Measurements from ENCODE around the gene AFF3. TPM values are rescaled to one million over a fixed set of nuclear protein-coding genes. Genes with fewer than 3 reads are reported as not detected.

The AFF3 gene
- total and polyA plus RNA-seq, 7 donors, result 0.46 to 25.0 (median 18.6) TPM

GRCh38 chr2:99756059-99756458 is 386.3 kb downstream of the AFF3 start:
- no peak overlapping the region for H3K4me3 ChIP-seq
- no peaks in the 10 kb centered on the region for H3K36me3 ChIP-seq
- WGBS, 2 donors, result 72 to 96% methylated on average over 1 of the region's 1 CpG
- TF ChIP-seq EP300 (IDR thresholded peaks at IDR 0.05), result no peak
- no peak overlapping the region for H3K27ac ChIP-seq
- no peak for DNase-seq
- H3K9me3 ChIP-seq, result no peaks in the 10 kb centered on the region
- H3K27me3 ChIP-seq, result no peaks in the 10 kb centered on the region
- H3K4me1 ChIP-seq, result no peaks in the 10 kb centered on the region
- intact Hi-C loops (cut with DNase I), result no loop called here

DNA sequence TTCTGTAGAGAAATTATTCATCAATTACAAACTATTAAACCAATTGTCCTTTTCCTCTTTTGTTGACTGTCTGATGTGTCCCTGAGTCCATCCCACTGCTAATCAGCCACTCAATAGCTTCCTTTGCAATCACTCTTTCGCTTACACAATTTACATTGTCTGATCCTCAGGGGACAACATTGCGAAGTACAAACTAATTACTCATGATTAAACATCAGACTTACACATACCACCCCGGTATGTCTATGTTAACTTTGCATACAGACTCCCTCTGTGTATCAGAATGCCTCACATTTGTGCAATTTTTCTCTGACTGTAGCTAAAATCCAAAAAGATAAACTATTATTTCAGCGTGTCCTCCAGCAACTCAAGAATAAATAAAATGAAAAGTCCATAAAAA is 388.2 kb downstream of the AFF3 start:
- Histone ChIP-seq H3K9me3 (no peaks in the 10 kb centered on the region), H3K27me3 (no peaks in the 10 kb centered on the region), H3K36me3 (no peaks in the 10 kb centered on the region), H3K4me3 (no peak overlapping the region), H3K27ac (no peak overlapping the region), H3K4me1 (no peaks in the 10 kb centered on the region)
- DNase-seq, result no peak
- intact Hi-C loops (cut with DNase I), result no loop called here
- TF ChIP-seq POLR2A (IDR thresholded peaks at IDR 0.05) (no peak), EP300 (IDR thresholded peaks at IDR 0.05) (no peak), POLR2AphosphoS5 (IDR thresholded peaks at IDR 0.05) (no peak)
- TF ChIP-seq, protein P1, sequence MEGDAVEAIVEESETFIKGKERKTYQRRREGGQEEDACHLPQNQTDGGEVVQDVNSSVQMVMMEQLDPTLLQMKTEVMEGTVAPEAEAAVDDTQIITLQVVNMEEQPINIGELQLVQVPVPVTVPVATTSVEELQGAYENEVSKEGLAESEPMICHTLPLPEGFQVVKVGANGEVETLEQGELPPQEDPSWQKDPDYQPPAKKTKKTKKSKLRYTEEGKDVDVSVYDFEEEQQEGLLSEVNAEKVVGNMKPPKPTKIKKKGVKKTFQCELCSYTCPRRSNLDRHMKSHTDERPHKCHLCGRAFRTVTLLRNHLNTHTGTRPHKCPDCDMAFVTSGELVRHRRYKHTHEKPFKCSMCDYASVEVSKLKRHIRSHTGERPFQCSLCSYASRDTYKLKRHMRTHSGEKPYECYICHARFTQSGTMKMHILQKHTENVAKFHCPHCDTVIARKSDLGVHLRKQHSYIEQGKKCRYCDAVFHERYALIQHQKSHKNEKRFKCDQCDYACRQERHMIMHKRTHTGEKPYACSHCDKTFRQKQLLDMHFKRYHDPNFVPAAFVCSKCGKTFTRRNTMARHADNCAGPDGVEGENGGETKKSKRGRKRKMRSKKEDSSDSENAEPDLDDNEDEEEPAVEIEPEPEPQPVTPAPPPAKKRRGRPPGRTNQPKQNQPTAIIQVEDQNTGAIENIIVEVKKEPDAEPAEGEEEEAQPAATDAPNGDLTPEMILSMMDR (IDR thresholded peaks at IDR 0.05), result no peak
- 69 to 77% methylated on average over 4 of the region's 4 CpGs for WGBS, 2 donors

- no peak for TF ChIP-seq POLR2A (IDR thresholded peaks at IDR 0.05)
- TF ChIP-seq EP300 (IDR thresholded peaks at IDR 0.05), result no peak
- TF ChIP-seq, protein P1 (IDR thresholded peaks at IDR 0.05), result no peak
- no peak for TF ChIP-seq POLR2AphosphoS5 (IDR thresholded peaks at IDR 0.05)
- intact Hi-C loops (cut with DNase I), result no loop called here
- no peaks in the 10 kb centered on the region for H3K27me3 ChIP-seq
- no peak for DNase-seq
- H3K27ac ChIP-seq, result no peak overlapping the region
- H3K9me3 ChIP-seq, result no peaks in the 10 kb centered on the region
- H3K4me3 ChIP-seq, result no peak overlapping the region
- H3K36me3 ChIP-seq, result no peaks in the 10 kb centered on the region
- 76 to 77% methylated on average over 8 of the region's 8 CpGs for WGBS, 2 donors
- no peaks in the 10 kb centered on the region for H3K4me1 ChIP-seq
Measured at GRCh38 chr2:99753505-99753904, 388.9 kb downstream of the AFF3 start.

GRCh38 chr2:99748344-99748743 is 394.0 kb downstream of the AFF3 start:
- intact Hi-C loops (cut with DNase I), result no loop called here
- DNase-seq, result no peak
- no peak overlapping the region for H3K27ac ChIP-seq
- no peak overlapping the region for H3K4me3 ChIP-seq
- no peaks in the 10 kb centered on the region for H3K27me3 ChIP-seq
- H3K9me3 ChIP-seq, result no peaks in the 10 kb centered on the region
- TF ChIP-seq, protein P1 (IDR thresholded peaks at IDR 0.05), result no peak
- TF ChIP-seq POLR2A (IDR thresholded peaks at IDR 0.05) (no peak), EP300 (IDR thresholded peaks at IDR 0.05) (no peak), POLR2AphosphoS5 (IDR thresholded peaks at IDR 0.05) (no peak)
- H3K36me3 ChIP-seq, result peaks cover 0 to 6% (median 0%) of the 10 kb centered on the region in 4 donors
- H3K4me1 ChIP-seq, result no peaks in the 10 kb centered on the region
- WGBS, 2 donors, result 37 to 55% methylated on average over 2 of the region's 2 CpGs

GRCh38 chr2:99747842-99748241 is 394.5 kb downstream of the AFF3 start:
- Histone ChIP-seq H3K4me1 (no peaks in the 10 kb centered on the region), H3K27ac (no peak overlapping the region), H3K4me3 (no peak overlapping the region), H3K27me3 (no peaks in the 10 kb centered on the region), H3K9me3 (no peaks in the 10 kb centered on the region), H3K36me3 (peaks cover 0 to 11% (median 0%) of the 10 kb centered on the region in 4 donors)
- no peak for DNase-seq
- WGBS, 2 donors, result 58 to 79% methylated on average over 3 of the region's 3 CpGs
- intact Hi-C loops (cut with DNase I), result no loop called here
- TF ChIP-seq, protein P1 (IDR thresholded peaks at IDR 0.05), result no peak
- TF ChIP-seq EP300 (IDR thresholded peaks at IDR 0.05), result no peak
- no peak for TF ChIP-seq POLR2AphosphoS5 (IDR thresholded peaks at IDR 0.05)
- no peak for TF ChIP-seq POLR2A (IDR thresholded peaks at IDR 0.05)
